ENCODE results near the gene TCF25.
"Not testable (repeated sequence)": the region's sequence is repeated elsewhere in the genome, so short reads cannot be mapped to it uniquely, and the experiment has no call there.

The TCF25 gene

GRCh38 chr16:89873109-89873971 is at the start of gene TCF25:
Gene TCF25, plus strand, starts transcription at chr16:89873592. Its CDS starts 76 bp downstream, at chr16:89873668.
- intact Hi-C loops (cut with micrococcal nuclease) = no loop called here
- Mint-ChIP-seq H3K9me3 (peaks cover under 1% of the 10 kb centered on the region), H3K4me3 (peak within 1 kb of the TSS; percentile 97), H3K4me1 (ENCODE audit: low read depth) (peaks cover 26% of the 10 kb centered on the region), H3K27ac (peak within 1 kb of the TSS; percentile 100), H3K27me3 (no peaks in the 10 kb centered on the region), H3K36me3 (ENCODE audit: low read depth) (peaks cover 56% of the 10 kb centered on the region)

GRCh38 chr16:89823824-89824148 is 49.6 kb upstream of the TCF25 start:
- intact Hi-C loops (cut with micrococcal nuclease); H3K27ac Mint-ChIP-seq; H3K36me3 Mint-ChIP-seq (ENCODE audit: low read depth); H3K4me3 Mint-ChIP-seq; H3K9me3 Mint-ChIP-seq: not testable (repeated sequence)
- peaks cover 20% of the 10 kb centered on the region for H3K27me3 Mint-ChIP-seq
- H3K4me1 Mint-ChIP-seq (ENCODE audit: low read depth) = peaks cover 14% of the 10 kb centered on the region

- Mint-ChIP-seq H3K36me3 (ENCODE audit: low read depth) (peaks cover 6% of the 10 kb centered on the region), H3K9me3 (no peaks in the 10 kb centered on the region), H3K27me3 (peaks cover 43% of the 10 kb centered on the region), H3K27ac (no peak overlapping the region), H3K4me1 (ENCODE audit: low read depth) (peaks cover 11% of the 10 kb centered on the region), H3K4me3 (no peak overlapping the region)
- intact Hi-C loops (cut with micrococcal nuclease) = loop anchor here (5.0 kb wide), 1 partner anchor 36 kb away; no protein-coding TSS in a partner anchor
These were observed 46.6 kb upstream of the TCF25 start for GRCh38 chr16:89826531-89827382.

- peaks cover 11% of the 10 kb centered on the region for H3K4me1 Mint-ChIP-seq (ENCODE audit: low read depth)
- no peak overlapping the region for H3K27ac Mint-ChIP-seq
These were observed 45.8 kb upstream of the TCF25 start for GRCh38 chr16:89827383-89828198.

GRCh38 chr16:89828199-89828869 is 45.1 kb upstream of the TCF25 start, which contains the start of gene SPIRE2:
Gene SPIRE2, plus strand, starts transcription at chr16:89828475. Its CDS starts 76 bp downstream, at chr16:89828551.
- peak within 1 kb of the TSS; percentile 57 for H3K4me3 Mint-ChIP-seq
- intact Hi-C loops (cut with micrococcal nuclease) = loop anchor here (5.0 kb wide), 1 partner anchor 34 kb away; no protein-coding TSS in a partner anchor

More at GRCh38 chr16:89827383-89828198, 45.8 kb upstream of the TCF25 start:
- Mint-ChIP-seq H3K9me3 (no peaks in the 10 kb centered on the region), H3K27me3 (peaks cover 51% of the 10 kb centered on the region), H3K4me3 (peak overlapping the region; percentile 46), H3K36me3 (ENCODE audit: low read depth) (no peaks in the 10 kb centered on the region)
- intact Hi-C loops (cut with micrococcal nuclease) = loop anchor here (5.0 kb wide), 1 partner anchor 35 kb away; no protein-coding TSS in a partner anchor

GRCh38 chr16:89828870-89829629 is 44.3 kb upstream of the TCF25 start:
- intact Hi-C loops (cut with micrococcal nuclease) = loop anchor here (5.0 kb wide), 1 partner anchor 33 kb away; no protein-coding TSS in a partner anchor
- Mint-ChIP-seq H3K36me3 (ENCODE audit: low read depth) (no peaks in the 10 kb centered on the region), H3K27me3 (peaks cover 52% of the 10 kb centered on the region), H3K4me3 (peak overlapping the region; percentile 57), H3K4me1 (ENCODE audit: low read depth) (peaks cover 15% of the 10 kb centered on the region), H3K27ac (no peak overlapping the region), H3K9me3 (peaks cover 3% of the 10 kb centered on the region)

More at GRCh38 chr16:89828199-89828869, 45.1 kb upstream of the TCF25 start, which contains the start of gene SPIRE2:
- Mint-ChIP-seq H3K27me3 (peaks cover 52% of the 10 kb centered on the region), H3K27ac (no peak within 1 kb of the TSS), H3K4me1 (ENCODE audit: low read depth) (peaks cover 11% of the 10 kb centered on the region), H3K9me3 (no peaks in the 10 kb centered on the region), H3K36me3 (ENCODE audit: low read depth) (no peaks in the 10 kb centered on the region)

GRCh38 chr16:89829630-89830437 is 43.6 kb upstream of the TCF25 start:
- Mint-ChIP-seq H3K4me1 (ENCODE audit: low read depth) (peaks cover 15% of the 10 kb centered on the region), H3K27me3 (peaks cover 52% of the 10 kb centered on the region), H3K4me3 (no peak overlapping the region), H3K36me3 (ENCODE audit: low read depth) (no peaks in the 10 kb centered on the region), H3K9me3 (peaks cover 11% of the 10 kb centered on the region), H3K27ac (no peak overlapping the region)
- intact Hi-C loops (cut with micrococcal nuclease) = loop anchor here (5.0 kb wide), 1 partner anchor 32 kb away; no protein-coding TSS in a partner anchor

GRCh38 chr16:89831810-89832328 is 41.5 kb upstream of the TCF25 start:
- Mint-ChIP-seq H3K36me3 (ENCODE audit: low read depth) (no peaks in the 10 kb centered on the region), H3K4me3 (no peak overlapping the region), H3K4me1 (ENCODE audit: low read depth) (peaks cover 15% of the 10 kb centered on the region), H3K27me3 (peaks cover 41% of the 10 kb centered on the region), H3K9me3 (peaks cover 13% of the 10 kb centered on the region), H3K27ac (no peak overlapping the region)
- intact Hi-C loops (cut with micrococcal nuclease) = no loop called here

- not testable (repeated sequence) for H3K36me3 Mint-ChIP-seq (ENCODE audit: low read depth)
These were observed 39.6 kb upstream of the TCF25 start for GRCh38 chr16:89833664-89834363.

GRCh38 chr16:89834813-89835363 is 38.5 kb upstream of the TCF25 start:
- H3K9me3 Mint-ChIP-seq = peaks cover 13% of the 10 kb centered on the region
- H3K4me3 Mint-ChIP-seq; H3K36me3 Mint-ChIP-seq (ENCODE audit: low read depth); intact Hi-C loops (cut with micrococcal nuclease); H3K27ac Mint-ChIP-seq: not testable (repeated sequence)
- H3K4me1 Mint-ChIP-seq (ENCODE audit: low read depth) = peaks cover 33% of the 10 kb centered on the region
- H3K27me3 Mint-ChIP-seq = peaks cover 22% of the 10 kb centered on the region

More at GRCh38 chr16:89833664-89834363, 39.6 kb upstream of the TCF25 start:
- H3K27ac Mint-ChIP-seq; H3K4me3 Mint-ChIP-seq; intact Hi-C loops (cut with micrococcal nuclease): not testable (repeated sequence)
- H3K4me1 Mint-ChIP-seq (ENCODE audit: low read depth) = peaks cover 29% of the 10 kb centered on the region
- peaks cover 13% of the 10 kb centered on the region for H3K9me3 Mint-ChIP-seq
- H3K27me3 Mint-ChIP-seq = peaks cover 32% of the 10 kb centered on the region

- H3K27ac Mint-ChIP-seq; intact Hi-C loops (cut with micrococcal nuclease): not testable (repeated sequence)
These were observed 36.9 kb upstream of the TCF25 start for GRCh38 chr16:89836484-89836883.

More at GRCh38 chr16:89836484-89836883, 36.9 kb upstream of the TCF25 start:
- H3K4me3 Mint-ChIP-seq; H3K36me3 Mint-ChIP-seq (ENCODE audit: low read depth): not testable (repeated sequence)
- peaks cover 16% of the 10 kb centered on the region for H3K27me3 Mint-ChIP-seq
- peaks cover 13% of the 10 kb centered on the region for H3K9me3 Mint-ChIP-seq
- H3K4me1 Mint-ChIP-seq (ENCODE audit: low read depth) = peaks cover 34% of the 10 kb centered on the region
